Stimulated activated CD8-positive, alpha-beta memory T cell treated with anti-CD3 and anti-CD28 coated beads, Interleukin-4, amount 100 ng/mL, for 24 hours (primary cell): ENCODE measurements around the gene ITGB5.
"Not testable (repeated sequence)": the region's sequence is repeated elsewhere in the genome, so short reads cannot be mapped to it uniquely, and the experiment has no call there.

Experiments used
- DNase-seq: peaks from one replicate; pipeline ENCODE4 v3.0.0-alpha.2; 2020; ENCODE audit warnings: low read depth

Gene ITGB5

DNA sequence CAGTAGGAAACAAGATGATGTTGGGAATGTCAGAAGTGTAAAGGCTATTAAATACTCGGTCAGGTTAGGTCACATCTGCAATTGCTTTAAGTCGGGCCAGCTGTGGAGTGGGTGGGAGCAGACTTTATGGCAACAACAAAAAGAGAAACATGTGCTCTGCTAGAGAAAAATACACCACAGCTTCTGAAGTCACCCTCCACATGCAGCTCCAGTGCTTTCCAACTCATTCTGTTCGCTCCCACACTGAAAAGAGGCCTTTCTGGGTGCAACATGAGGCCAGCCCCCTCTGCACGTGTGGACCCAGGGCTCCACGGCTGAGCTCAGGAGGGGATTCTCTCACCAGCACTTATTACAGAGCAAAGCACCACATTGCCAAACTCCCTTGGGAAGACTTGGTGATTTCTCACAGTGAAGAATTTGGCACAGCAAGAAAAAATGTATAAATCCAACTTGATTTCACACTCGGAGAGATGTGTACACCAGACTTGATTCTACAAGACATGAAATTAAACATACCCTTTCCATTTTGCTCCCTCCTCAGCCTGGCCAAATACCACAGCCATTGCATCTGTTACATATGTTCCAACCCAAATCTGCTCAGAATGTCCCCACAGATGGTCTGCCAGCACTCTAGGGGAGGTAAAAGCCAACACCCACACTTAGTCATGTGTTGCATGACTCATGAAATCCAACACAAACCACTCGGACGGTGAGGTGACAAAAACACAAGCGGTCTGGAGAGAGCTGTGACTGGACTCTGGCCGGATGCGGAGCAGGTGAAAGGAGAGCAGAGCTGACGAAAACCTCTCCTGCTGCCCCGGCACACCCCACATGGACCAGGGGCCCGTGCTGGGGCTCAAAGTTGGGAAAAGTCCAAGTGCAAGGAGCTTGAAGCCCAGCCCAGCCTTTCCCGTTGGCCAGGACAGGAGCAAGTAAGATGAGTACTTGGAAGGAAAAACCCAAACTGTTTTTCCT lies 74.6 kb downstream of the ITGB5 start:
- DNase-seq, result no peak

DNA sequence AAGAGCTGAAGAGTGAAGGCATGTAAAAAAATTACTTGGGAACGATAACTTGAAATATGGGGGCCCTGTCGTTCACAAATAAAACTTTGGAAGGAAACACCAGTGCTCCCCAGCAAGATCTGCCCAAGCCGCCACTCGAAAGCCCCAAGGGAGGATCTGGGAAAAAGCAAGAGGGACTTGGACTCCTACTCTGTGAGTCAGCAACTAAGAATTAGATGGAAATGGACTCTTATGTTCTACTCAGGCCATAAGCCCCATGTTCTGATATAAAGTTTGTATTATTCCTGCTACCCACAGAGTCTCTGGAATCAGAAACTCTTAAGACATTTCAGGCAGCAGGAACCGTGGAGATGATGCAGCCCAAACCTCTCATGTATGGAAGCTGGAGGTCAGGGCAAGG lies 75.7 kb downstream of the ITGB5 start:
- no peak for DNase-seq

- no peak for DNase-seq
Measured at GRCh38 chr3:124810970-124811369, 76.2 kb downstream of the ITGB5 start.

DNA sequence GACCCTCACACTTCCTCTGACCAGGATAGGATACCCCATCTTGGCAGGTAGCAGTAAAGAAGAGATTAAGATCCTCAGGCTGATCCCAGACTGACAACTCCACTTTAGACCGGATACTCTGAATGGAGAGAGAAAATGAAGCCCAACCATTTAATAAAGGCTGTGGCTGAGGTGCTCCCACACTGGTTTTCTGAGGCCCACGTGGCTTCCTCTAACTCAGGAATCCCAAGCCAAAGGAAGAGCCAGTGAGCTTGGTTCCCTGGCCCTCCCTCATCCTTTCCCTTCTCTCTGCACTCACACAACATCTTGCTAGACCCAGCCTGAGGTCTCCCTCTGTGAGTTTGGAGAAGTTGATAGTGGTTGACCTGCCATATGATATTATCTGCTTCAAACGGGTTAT lies 78.1 kb downstream of the ITGB5 start:
- no peak for DNase-seq

- no peak for DNase-seq
Measured at GRCh38 chr3:124805671-124806070, 81.5 kb downstream of the ITGB5 start.

- no peak for DNase-seq
Measured at GRCh38 chr3:124804875-124805274, 82.3 kb downstream of the ITGB5 start.

DNA sequence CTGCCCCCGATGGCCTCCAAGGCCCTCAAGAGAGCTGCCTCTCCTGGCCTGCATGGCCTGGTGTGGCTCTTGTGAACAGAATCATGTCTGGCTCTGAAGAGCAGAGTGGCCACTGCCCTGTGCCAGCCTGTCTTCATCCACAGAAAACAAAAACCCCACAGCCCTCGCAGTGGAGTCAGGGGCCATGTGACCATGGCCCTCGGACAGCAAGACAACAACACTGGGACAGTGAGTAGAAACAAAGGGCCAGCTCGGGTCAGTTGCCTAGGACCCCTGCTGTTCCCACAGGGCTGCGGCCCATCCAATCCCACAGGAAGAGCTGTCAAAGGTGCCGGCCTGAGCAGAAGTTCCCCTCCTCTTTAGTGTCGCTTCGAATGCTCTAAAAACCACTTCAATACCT lies 84.5 kb downstream of the ITGB5 start:
- DNase-seq, result no peak

- DNase-seq, result no peak
Measured at GRCh38 chr3:124802061-124802698, 85.0 kb downstream of the ITGB5 start.

- DNase-seq, result no peak
Measured at GRCh38 chr3:124800511-124801258, 86.5 kb downstream of the ITGB5 start.

DNA sequence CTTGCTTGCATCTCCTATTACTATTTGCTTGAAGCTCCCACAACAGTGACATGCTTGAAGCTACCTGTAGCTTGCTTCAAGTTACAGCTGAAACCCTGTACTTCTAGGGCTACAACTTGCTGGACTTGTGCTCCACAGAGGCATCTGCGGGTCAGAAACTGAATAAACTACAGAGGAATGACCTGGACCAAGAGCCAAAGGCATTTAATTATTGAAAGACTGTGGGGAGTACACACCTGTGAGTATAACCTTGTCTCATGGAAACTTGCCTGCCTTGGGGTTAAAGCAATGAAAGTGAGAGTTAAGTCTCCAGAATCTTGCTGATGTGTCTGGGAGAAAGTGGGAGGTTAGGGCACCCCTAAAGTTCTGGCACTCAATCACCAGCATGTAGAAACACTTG lies 87.1 kb downstream of the ITGB5 start:
- no peak for DNase-seq

DNA sequence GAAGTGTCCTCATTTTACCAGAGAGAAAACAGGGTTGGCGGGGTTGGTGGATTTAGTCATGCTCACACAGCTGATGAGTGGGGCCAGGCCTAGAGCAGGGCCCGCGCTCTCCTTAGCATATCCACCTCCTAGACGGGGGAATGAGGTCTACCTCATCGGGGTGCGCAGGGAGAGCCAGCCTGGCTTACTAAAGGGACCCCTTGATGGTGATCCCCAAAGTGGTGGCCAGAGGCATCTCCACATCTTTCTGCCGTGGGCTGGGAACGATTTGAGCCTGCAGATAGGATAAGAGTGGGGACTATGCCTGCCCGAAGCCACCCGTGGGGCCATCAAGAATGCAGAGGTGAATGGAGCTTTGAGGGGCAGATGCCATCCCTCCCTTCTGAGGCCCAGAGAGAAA lies 87.5 kb downstream of the ITGB5 start:
- no peak for DNase-seq

DNA sequence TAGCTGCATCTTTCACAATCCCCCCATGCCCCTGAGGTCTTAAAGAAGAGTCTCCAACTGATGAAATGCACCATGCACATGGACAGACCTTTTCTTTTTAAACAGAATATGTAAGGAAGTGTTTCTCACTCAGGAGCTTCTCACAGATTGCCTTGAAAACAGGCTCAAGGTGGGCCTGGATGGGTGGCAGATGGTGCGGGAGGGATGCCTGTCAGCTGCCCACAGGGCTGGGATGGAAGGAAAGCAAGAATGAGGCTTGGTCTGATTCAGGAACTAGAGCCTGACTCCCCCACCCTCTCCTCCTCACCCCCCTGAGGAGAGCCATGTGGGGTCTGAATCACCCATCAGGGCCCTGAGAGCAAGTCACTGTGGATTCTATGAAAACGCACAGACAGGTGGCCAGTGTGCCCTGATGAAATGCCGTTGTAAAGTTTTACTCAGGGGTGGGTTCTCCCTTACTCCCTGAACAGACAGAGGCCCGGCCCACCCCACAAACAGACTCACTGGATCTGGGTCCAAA lies 89.7 kb downstream of the ITGB5 start:
- DNase-seq, result no peak

GRCh38 chr3:124796477-124796876 lies 90.7 kb downstream of the ITGB5 start:
- DNase-seq, result no peak

GRCh38 chr3:124793054-124793739 lies 94.0 kb downstream of the ITGB5 start:
- DNase-seq, result no peak

DNA sequence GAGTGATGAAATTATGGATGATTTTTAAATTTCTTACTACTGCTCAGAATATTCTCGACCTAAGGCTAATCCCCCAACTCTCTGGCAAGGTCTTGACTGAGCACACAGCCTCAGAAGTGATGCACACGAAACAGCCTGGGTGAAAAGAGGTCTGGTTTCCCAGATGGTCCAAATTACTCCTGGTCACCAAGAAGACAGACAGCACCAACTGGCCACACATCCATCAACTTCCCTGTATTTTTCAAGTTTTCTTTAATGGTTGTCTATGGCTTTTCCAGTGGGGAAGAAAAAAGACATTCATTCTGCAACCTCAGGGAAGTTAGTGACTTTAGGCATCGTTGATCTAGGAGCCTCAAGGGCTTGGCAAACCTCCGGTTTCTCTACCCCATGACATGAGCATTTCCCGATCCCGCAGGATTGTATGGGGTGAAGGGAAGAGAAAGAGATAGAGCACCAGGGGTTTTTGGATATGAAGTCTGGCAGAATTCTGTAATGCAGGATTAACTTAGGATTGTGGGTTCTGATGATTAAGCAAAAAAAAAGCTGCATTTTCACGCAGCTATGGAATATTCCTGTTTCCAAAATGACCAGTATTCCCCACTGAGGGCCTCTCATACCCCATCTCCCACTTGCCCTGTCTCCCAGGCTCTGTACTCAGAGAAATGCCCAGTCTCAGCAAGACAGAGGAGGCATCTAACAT lies 94.7 kb downstream of the ITGB5 start:
- no peak for DNase-seq

DNA sequence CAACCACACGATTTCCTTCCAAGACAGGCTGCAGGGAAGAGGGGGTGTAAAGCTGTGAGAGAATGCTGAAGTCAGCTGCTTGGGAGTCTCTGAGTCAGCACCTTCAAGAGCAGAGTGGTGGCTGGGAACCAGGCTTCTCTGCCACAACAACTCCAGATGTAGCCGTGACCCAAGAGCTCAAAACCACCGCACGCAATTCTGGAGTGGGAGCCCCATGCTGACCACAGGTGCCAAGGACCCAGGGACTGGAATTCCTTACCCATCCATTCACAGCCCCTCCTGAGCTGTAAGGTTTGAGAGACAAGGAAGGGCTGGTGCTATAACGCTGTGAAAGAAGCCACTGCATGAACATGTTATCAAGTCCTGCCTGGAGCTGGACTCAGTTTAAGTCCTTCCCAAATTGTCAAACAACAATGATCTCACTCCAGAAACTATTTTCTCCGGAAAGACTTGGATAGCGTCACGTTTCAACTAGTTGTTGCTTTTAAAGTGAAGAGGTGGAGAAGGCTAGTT lies 95.5 kb downstream of the ITGB5 start:
- no peak for DNase-seq

- no peak for DNase-seq
Measured at GRCh38 chr3:124791142-124791541, 96.0 kb downstream of the ITGB5 start.

DNA sequence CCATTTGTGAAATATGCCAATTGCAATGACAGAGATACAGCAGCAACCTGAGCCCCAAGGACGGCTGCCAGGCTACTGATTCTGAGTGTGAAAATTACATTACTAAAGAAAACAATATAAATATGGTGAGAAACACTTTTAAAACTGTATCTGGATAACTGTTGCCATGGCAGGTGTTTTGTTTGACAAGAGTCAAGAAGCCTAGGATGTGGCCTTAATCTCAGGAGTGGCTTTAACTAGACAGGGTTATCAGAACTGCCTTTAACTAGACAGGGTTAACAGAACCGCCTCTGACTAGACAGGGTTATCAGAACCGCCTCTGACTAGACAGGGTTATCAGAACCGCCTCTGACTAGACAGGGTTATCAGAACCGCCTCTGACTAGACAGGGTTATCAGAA lies 98.1 kb downstream of the ITGB5 start:
- DNase-seq, result not testable (repeated sequence)

GRCh38 chr3:124788254-124788745 lies 98.9 kb downstream of the ITGB5 start:
- DNase-seq, result no peak

DNA sequence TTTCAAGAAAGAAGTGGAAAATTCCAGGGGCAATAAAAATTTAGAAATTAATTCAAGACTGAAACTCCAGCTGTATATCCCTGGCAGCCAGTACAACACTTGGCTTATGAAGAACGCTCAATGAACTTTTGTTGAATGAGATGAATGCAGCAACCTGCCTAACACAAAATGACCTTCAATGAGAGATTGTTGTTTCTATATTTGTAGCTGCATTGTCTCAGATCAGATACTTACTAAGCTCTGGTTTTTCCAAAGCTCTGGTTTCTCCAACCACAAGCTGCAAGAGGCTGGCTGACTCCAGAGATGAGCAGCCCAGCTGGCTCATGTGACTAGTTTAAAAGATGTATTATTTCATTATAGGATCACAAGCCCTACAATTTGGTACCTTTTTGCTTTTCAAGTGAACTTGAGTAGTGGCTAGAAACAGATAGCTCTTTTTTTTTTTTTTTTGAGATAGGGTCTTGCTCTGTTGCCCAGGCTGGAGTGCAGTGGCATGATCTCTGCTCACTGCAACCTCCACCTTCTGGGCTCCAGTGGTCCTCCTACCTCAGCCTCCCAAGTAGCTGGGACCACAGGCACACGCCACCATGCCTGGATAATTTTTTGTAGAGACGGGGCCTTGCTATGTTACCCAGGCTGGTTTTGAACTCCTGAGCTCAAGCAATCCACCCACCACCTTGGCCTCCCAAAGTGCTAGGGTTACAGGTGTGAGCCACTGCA lies 99.5 kb downstream of the ITGB5 start:
- no peak for DNase-seq
